ENCODE measurements around the gene SHANK1.
"Not testable (repeated sequence)": the region's sequence is repeated elsewhere in the genome, so short reads cannot be mapped to it uniquely, and the experiment has no call there.

- not testable (repeated sequence) for TF ChIP-seq YY1 (IDR thresholded peaks at IDR 0.05; ENCODE audit: insufficient read depth, insufficient read length); ZNF274 (IDR thresholded peaks at IDR 0.05; ENCODE audit: low read depth, low read length)
These were observed 27.5 kb upstream of the SHANK1 start for GRCh38 chr19:50747141-50747540.

Data from NT2/D1 (cell line).